Lung (tissue), 12 donors: ENCODE measurements around the gene EPB41L5. TPM values are rescaled to one million over a fixed set of nuclear protein-coding genes. Genes with fewer than 3 reads are reported as not detected.

Source experiments
- ATAC-seq: fragments of 200-7000 bp; cut with Tn5 transposase; one replicate; pipeline ENCODE4 v1.9.1; 2020; ENCODE audit warnings: moderate number of reproducible peaks; ENCODE audit not compliant: insufficient read depth, low FRiP score
- DNase-seq, 3 donors: peaks; one replicate each; pipeline ENCODE4 v3.0.0-alpha.2; 2013 to 2017
- H3K27ac ChIP-seq, 2 donors: one replicate each; pipeline ENCODE4 v1.5.1; 2013; ENCODE audit warnings: mild to moderate bottlenecking in 2 of 2, moderate library complexity in 2 of 2, control low read depth in 1 of 2, inconsistent platforms in 1 of 2, low read depth in 1 of 2, low read length in 1 of 2
- H3K27me3 ChIP-seq, 3 donors: one replicate each; pipeline ENCODE4 v1.5.1; 2013; ENCODE audit warnings: low read length in 2 of 3; ENCODE audit not compliant: control insufficient read depth in 3 of 3, insufficient read depth in 3 of 3
- H3K36me3 ChIP-seq, 4 donors: one replicate each; pipeline ENCODE4 v1.5.1; 2013; ENCODE audit warnings: low read length in 4 of 4, mild to moderate bottlenecking in 1 of 4, moderate library complexity in 1 of 4; ENCODE audit not compliant: control insufficient read depth in 4 of 4, insufficient read depth in 4 of 4
- H3K4me1 ChIP-seq, 5 donors: one replicate each; pipeline ENCODE4 v1.5.1; 2013; ENCODE audit warnings: low read length in 5 of 5, mild to moderate bottlenecking in 2 of 5, moderate library complexity in 1 of 5; ENCODE audit not compliant: control insufficient read depth in 5 of 5, insufficient read depth in 5 of 5
- H3K4me3 ChIP-seq: one replicate; pipeline ENCODE4 v1.5.1; 2013; ENCODE audit warnings: mild to moderate bottlenecking, control low read depth, moderate library complexity
- H3K9ac ChIP-seq, 2 donors: one replicate each; pipeline ENCODE4 v1.5.1; 2013; ENCODE audit warnings: low read length in 2 of 2, control low read depth in 1 of 2; ENCODE audit not compliant: insufficient read depth in 1 of 2
- H3K9me3 ChIP-seq, 4 donors: one replicate each; pipeline ENCODE4 v1.5.1; 2013; ENCODE audit warnings: low read length in 3 of 4, mild to moderate bottlenecking in 1 of 4, moderate library complexity in 1 of 4; ENCODE audit not compliant: control insufficient read depth in 4 of 4, insufficient read depth in 3 of 4
- CTCF ChIP-seq: IDR thresholded peaks from 2 replicates; pipeline ENCODE4 v1.5.1; 2012; ENCODE audit warnings: mild to moderate bottlenecking; ENCODE audit errors: control extremely low read depth, extremely low read depth
- WGBS, 2 donors: extraction: QIAGEN DNeasy Blood & Tissue Kit; methylation state at CpG; one replicate each; pipeline ENCODE4 v1.1.7; 2013; 5-methylcytosine and 5-hydroxymethylcytosine counted together
- polyA plus RNA-seq, 2 donors: library from polyadenylated mRNA; stranded (reverse); fragments of 200-250 nt; gene quantifications; one replicate each; pipeline ENCODE4 v1.2.1, GENCODE V29; 2013
- total RNA-seq, 2 donors: library from RNA; depleted of rRNA in 1 of 2; stranded (reverse); fragments of >200 nt in 1 of 2; gene quantifications; one replicate each; pipeline ENCODE4 v1.2.1, GENCODE V29; 2014 to 2021
- donor health status: control.
- donor health status: control.
- donor health status: Bipolar disorder and iron deficiency.
- donor health status: healthy.
- donor health status: DM: yes; HTN: yes; CAD: no.

Gene EPB41L5
- total and polyA plus RNA-seq, 4 donors = 14.7 to 101 (median 31.3) TPM

DNA sequence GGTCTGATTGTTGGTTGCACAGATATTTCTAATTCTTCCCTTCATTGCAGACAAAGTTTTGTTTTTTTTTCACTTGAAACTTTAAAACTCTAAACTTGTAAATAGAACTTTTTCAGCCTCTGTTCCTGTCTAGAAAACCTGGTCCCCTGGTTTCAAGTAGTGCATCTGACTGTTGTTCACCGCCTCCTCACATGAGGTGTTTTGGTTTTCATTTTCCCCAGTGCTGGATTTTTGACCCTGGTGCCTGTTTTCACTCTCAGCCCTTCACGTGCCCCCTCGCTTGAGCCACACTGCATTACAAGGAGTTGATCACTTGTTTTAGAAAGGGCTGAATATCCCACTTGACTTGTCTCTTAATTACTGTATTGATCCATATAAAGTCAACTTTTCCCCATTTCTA, 110.2 kb downstream of the EPB41L5 start:
- no peak for TF ChIP-seq CTCF
- H3K4me1 ChIP-seq = peaks cover 0 to 5% (median 0%) of the 10 kb centered on the region in 5 donors
- H3K9me3 ChIP-seq = peaks cover 0 to 3% (median 1%) of the 10 kb centered on the region in 4 donors
- DNase-seq (no peak), ATAC-seq (no peak)
- no peak overlapping the region for H3K9ac ChIP-seq
- H3K27me3 ChIP-seq = no peaks in the 10 kb centered on the region
- H3K36me3 ChIP-seq = peaks cover 0 to 4% (median 2%) of the 10 kb centered on the region in 4 donors
- WGBS, 2 donors = 94 to 97% methylated on average over 3 of the region's 3 CpGs
- H3K27ac ChIP-seq = no peak overlapping the region
- H3K4me3 ChIP-seq = no peak overlapping the region

- WGBS, 2 donors = 89 to 91% methylated on average over 3 of the region's 3 CpGs
These were observed 112.3 kb downstream of the EPB41L5 start for GRCh38 chr2:120125195-120125594.

GRCh38 chr2:120128216-120128615, 115.3 kb downstream of the EPB41L5 start:
- peaks cover 0 to 14% (median 7%) of the 10 kb centered on the region in 4 donors for H3K36me3 ChIP-seq
- DNase-seq (peak in 2 of 3 donors; percentile 75 to 88), ATAC-seq (no peak)
- peaks cover 0 to 10% (median 0%) of the 10 kb centered on the region in 5 donors for H3K4me1 ChIP-seq
- no peak overlapping the region for H3K9ac ChIP-seq
- H3K9me3 ChIP-seq = peaks cover 0 to under 1% (median 0%) of the 10 kb centered on the region in 4 donors
- no peak for TF ChIP-seq CTCF
- H3K27ac ChIP-seq = no peak overlapping the region
- no peaks in the 10 kb centered on the region for H3K27me3 ChIP-seq
- no peak overlapping the region for H3K4me3 ChIP-seq

More at GRCh38 chr2:120125195-120125594, 112.3 kb downstream of the EPB41L5 start:
- DNase-seq (no peak), ATAC-seq (no peak)
- Histone ChIP-seq H3K9ac (no peak overlapping the region), H3K27me3 (no peaks in the 10 kb centered on the region), H3K4me1 (peaks cover 0 to 10% (median 0%) of the 10 kb centered on the region in 5 donors), H3K9me3 (no peaks in the 10 kb centered on the region), H3K4me3 (no peak overlapping the region), H3K36me3 (no peaks in the 10 kb centered on the region), H3K27ac (no peak overlapping the region)
- no peak for TF ChIP-seq CTCF

DNA sequence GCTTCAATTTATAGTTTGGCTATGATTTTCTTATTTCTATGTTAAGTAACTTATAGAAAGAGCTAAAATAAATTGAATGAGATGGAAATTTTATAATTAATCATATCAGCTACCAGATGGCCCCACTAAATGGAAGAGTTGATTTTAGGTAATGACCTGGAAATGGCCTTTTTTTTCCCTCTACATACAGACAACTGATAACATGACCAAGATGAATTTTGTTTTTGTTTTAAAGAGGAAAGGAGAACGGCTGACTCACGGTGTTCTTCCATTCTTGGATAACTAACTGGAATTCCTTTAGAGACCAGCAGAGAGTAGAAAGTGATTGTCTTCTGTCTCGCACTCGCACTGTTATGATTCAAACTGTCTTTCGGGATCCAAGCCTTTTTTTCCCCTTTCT, 119.3 kb downstream of the EPB41L5 start:
- DNase-seq (no peak), ATAC-seq (no peak)
- no peak overlapping the region for H3K9ac ChIP-seq
- TF ChIP-seq CTCF = no peak
- H3K27ac ChIP-seq = no peak overlapping the region
- no peak overlapping the region for H3K4me3 ChIP-seq
- H3K9me3 ChIP-seq = peaks cover 0 to 8% (median 1%) of the 10 kb centered on the region in 4 donors
- H3K27me3 ChIP-seq = no peaks in the 10 kb centered on the region
- WGBS, 2 donors = 80 to 86% methylated on average over 5 of the region's 5 CpGs
- H3K4me1 ChIP-seq = peaks cover 0 to 10% (median 0%) of the 10 kb centered on the region in 5 donors
- peaks cover 2 to 36% (median 20%) of the 10 kb centered on the region in 4 donors for H3K36me3 ChIP-seq
